Left kidney (tissue), 8 donors: ENCODE results near the gene TMEM150B. TPM values are rescaled to one million over a fixed set of nuclear protein-coding genes. Genes with fewer than 3 reads are reported as not detected.

ENCODE experiments used
- DNase-seq: peaks from one replicate; pipeline ENCODE4 v3.0.0-alpha.2; 2013
- long read RNA-seq, 8 donors: transcript quantifications; one replicate each; lab custom pipeline, GENCODE V29; 2026
- polyA plus RNA-seq: library from polyadenylated mRNA; unstranded; fragments of 120-200 nt; gene quantifications from one replicate; pipeline ENCODE4 v1.2.1, GENCODE V29; 2013; ENCODE audit not compliant: insufficient read length

Gene TMEM150B, protein sequence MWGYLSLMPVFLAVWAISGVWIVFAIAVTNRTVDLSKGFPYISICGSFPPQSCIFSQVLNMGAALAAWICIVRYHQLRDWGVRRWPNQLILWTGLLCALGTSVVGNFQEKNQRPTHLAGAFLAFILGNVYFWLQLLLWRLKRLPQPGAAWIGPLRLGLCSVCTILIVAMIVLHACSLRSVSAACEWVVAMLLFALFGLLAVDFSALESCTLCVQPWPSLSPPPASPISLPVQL
- 1.5 TPM for polyA plus RNA-seq
- long read RNA-seq, donor 1, result 0 reads
- long read RNA-seq, donor 2, partial matches to known transcripts, result 0 of 1 reads
- long read RNA-seq, donor 2, other reads (novel, unspliced or antisense), result 0 of 1 reads
- long read RNA-seq, donor 3, result 0 reads
- long read RNA-seq, donor 4, result 0 reads
- long read RNA-seq, donor 5, partial matches to known transcripts, result 2,755 of 4,371 reads
- long read RNA-seq, donor 5, other reads (novel, unspliced or antisense), result 1,616 of 4,371 reads
- long read RNA-seq, donor 6, result 0 reads
- long read RNA-seq, donor 7, result 0 reads
- long read RNA-seq, donor 8, result 0 reads

DNA sequence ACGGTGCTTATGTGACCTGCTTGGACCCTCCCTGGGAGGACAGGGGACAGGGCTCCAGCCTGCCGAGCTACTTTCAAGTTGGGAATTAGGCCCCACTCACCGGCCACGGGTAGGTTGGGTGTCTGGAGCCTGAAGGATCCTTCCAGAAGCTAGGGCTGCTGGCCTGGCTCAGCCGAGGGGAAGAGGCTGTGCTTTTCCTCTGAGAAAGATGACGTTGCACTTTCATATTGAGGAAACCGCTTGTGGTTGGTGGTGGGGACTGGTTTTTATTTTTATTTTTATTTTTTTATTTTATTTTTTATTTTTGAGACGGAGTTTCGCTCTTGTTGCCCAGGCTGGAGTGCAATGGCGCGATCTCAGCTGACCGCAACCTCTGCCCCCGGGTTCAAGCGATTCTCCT lies at the start of gene TMEM150B:
Gene TMEM150B, minus strand, starts transcription at position 170 of the 400 bp plus-strand sequence. CDS start 4,305 bp downstream, outside the sequence.
- no peak for DNase-seq

DNA sequence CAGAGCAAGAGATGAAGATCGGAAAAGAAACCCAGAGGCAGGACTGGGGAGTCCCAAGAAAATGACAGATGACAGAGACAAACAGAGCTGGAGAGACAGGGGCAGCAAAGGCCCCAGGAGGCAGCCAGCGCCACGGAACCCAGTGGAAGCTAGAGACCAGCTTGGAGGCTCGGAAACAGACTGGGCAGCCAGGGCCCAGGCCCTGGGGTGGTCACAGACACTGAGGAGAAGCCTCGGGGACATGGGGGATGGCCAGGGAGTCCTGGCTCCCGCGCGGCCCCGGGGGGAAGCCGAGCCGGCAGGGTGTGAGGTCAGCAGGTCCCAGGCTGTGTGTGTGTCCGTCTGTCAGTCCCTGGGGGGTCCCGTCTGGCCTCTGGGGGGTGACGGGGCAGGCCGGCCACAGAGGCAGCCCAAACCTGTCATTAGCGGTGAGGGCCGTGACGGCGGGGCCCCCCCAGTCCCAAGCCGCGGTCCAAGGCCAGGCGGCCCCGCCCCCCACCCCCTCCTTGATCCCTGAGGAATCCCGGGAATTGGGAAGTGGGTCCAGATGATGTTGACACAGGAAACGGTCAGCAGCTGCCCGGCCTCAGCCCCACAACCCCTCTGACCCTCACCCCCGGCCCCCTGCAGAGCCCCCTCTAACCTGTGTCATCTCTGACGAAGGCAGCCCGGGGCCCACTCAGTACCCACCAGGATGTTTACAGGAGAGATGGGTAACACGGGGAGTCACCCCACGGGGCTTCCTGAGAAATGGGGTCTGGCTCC lies 49.0 kb upstream of the TMEM150B start:
- DNase-seq, result no peak

DNA sequence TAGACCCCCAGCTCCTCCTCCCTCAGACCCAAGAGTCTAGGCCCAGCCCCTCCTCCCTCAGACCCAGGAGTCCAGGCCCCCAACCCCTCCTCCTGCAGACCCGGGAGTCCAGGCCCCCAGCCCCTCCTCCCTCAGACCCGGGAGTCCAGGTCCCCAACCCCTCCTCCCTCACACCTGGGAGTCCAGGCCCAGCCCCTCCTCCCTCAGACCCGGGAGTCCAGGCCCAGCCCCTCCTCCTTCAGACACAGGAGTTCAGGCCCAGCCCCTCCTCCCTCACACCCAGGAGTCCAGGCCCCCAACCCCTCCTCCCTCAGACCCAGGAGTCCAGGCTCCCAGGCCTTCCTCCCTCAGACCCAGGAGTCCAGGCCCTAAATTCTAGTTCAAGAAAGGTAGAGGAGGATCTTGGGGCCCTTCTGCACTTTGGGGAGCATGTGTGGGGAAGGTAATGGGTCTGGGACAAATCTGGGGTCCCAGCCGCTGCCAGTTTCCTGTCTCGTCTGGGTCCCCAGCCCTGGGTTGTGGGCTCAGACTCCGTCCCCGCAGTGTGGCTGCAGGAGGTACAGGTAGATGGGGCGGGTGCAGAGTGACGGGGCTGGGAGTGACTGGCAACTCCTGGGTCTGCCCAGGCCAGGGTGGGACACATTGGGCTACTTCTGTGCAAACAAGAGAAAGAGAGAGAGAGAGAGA lies 48.3 kb upstream of the TMEM150B start:
- no peak for DNase-seq

DNA sequence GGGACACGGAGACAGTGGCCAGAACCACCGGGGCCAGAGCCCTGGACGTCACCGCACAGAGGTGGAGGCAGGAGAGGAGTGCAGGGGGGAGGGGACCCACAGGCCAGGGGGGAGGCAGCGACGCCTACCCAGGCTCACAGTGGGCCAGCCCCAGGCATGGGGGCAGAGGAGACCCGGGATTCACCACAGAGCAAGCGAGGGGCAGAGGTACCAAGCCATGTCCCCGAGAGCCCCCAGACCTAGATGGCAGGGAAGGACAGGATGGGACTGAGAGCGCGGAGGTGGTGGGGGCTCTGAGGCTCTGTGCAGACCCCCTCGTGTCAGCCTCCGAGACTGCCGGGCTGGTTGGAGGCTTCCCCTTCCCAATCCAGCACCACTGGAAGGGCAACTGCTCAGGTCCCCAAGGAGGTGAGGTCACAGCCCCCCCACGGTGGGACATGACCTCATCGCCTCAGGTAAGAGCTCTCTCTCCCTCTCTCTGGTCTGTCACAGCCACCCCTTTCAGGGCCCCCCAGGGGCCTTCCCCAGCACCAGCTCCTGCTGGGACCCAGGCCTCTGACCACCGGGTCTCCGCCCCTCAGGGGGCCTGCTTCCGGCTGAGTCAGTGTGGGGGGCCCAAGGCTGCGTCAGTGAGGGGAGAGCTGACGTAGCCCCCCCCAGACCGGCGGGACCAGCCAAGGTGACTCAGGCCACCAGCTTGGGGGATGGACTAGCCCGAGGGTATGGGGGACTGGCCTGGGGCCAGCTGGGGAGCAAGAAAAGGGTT lies 47.4 kb upstream of the TMEM150B start:
- DNase-seq, result no peak

DNA sequence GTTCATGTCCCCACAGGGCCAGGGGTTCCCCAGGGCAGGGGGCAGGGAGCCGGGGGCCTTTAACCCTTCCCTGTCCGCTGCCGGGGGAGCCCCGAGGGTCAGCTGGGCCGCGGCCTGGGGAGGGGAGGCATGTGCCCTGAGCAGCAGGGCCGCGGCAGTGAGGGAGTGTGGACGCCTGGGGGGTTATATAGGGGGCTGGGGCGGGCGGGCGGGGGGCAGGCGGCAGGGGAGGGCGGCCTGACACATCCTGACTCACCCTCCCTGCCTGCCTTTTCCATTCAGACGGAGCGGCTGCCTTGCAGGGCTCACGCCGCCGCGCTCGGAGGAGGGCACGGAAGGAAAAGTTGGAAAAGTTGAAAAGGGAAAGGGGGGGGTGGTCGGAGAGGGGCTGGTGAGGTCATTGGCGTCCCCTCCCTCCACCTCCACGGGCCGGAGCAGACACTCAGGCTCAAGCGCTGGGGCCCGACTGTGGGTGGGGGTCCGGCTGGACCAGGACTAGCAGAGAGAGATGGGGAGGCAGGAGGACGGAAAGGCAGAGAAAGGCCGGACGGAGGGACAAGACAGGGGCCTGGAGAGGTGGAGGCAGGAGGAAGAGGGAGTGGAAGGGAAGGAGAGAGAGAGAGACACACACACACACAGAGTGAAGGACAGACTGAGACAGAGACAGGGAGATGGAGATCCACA lies 45.3 kb upstream of the TMEM150B start, which contains the start of gene IL11:
Gene IL11, minus strand, starts transcription at position 159 of the 684 bp plus-strand sequence. Its CDS starts 153 bp downstream, at position 6.
- no peak for DNase-seq

DNA sequence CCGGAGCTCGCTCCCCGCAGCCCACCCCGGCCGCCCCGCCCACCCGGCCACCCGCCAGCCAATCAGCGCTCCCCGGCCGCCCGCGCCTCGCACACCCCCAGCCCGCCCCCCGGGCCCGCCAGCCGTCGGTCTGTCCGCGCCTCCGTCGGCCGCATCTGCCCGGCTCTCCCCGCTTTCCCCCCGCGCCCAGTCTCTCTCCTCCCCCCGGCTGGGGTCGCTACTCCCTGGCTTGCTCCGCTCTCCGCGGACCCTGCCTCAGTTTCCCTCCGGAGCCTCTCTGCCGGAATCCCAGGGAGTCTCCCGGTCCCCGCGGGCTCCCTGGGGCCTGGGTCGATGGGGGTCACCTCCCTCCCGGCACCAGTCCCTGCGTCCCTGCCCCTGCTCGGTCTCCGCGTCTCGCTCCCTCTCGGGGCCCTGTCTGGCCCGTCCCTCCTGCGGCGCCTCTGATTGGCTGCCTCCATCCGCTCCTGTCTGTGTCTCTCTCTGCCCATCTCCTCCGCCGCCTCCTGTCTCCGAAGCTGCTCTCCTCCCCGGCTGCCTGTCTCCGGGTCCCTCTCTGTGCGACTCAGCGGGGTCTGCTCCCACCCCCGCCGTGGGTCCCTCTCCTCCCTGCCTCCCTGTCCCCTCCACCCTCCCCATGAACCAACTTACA lies 44.6 kb upstream of the TMEM150B start:
- DNase-seq, result no peak

DNA sequence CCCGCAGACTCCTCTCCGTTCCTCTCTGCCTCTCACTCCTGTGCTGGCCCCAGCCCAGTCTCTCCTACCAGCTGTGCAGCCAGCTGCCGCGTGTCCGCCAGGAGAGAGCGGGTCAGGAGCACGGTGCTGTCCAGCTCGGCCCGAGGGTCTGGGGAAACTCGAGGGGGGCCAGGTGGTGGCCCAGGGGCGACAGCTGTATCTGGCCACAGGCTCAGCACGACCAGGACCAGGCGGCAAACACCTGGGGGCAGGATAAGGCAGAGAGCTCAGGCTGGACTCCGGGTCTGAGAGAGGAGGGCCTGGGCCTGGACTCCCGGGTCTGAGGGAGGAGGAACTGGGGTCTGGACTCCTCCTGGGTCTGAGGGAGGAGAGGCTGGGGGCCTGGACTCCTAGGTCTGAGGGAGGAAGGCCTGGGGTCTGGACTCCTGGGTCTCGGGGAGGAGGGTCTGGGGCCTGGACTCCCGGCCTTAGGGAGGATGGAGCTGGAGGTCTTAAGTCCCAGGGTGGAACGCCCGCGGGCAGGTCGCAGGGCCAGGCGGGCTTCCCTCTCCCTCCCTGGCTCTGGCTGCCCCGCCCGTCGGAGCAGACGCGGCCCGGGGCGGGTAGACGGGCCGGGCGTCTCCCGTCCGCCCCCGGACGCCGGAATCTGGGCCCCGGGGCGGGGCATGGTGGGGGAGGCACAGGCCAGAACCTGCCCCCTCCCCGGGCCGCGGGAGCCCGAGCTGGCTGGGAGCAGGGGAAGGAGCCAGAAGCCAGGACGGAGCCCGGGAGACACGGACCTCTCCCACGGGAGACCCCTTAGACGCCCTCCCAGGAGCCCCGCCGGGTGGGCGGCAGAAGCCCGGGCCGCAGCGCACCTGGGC lies 43.8 kb upstream of the TMEM150B start:
- no peak for DNase-seq

DNA sequence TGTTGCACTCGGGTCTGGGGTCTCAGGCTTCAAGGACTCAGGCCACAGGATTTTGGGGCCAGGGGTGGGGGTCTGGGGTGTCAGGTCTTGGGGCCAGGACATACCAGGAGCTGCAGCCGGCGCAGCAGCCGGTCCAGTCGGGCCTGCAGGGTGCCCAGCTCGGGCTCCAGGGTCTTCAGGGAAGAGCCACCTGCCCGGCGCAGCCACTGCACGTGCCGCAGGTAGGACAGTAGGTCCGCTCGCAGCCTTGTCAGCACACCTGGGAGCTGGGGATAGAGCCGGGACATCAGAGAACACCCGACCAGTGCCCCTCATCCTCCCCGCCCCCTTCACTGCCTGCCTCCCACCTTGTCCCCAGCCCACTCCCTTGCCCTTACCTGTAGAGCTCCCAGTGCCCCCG lies 43.0 kb upstream of the TMEM150B start:
- no peak for DNase-seq

DNA sequence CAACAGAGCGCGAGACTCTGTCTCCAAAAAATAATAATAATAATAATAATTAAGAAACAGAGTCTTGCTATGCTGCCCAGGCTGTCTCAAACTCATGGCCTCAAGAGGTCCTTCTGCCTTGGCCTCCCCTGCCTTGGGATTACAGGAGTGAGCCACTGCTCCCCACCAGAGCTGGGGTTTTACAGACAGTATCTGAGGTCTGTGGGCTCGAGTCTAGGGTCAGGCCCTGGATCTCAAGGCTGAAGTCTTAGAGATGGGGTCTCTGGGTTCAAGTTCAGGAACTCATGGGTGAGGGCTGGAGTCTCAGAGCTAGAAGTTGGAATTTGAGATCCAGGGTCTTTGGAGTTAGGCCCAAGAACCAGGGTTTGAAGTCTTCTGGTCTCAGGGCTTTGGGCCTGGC lies 41.6 kb upstream of the TMEM150B start:
- DNase-seq, result no peak

DNA sequence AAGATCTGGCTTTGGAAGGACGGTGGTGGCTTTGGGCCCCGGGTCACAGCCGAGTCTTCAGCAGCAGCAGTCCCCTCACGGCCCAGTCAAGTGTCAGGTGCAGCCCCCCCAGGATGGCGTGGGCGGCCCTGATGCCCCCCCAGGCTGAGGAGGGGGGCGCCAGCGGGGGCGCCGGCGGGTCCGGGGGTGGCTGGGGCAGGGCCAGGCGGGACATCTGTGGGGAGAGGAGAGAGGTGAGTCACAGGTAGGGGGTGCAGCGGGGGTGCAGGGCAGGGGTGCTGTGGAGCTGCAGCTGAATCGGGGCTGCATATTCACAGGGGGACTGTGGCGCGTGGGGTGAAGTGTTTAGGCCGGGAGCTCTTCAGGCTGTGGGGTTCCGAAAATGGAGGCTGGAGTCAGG lies 40.8 kb upstream of the TMEM150B start:
- no peak for DNase-seq

DNA sequence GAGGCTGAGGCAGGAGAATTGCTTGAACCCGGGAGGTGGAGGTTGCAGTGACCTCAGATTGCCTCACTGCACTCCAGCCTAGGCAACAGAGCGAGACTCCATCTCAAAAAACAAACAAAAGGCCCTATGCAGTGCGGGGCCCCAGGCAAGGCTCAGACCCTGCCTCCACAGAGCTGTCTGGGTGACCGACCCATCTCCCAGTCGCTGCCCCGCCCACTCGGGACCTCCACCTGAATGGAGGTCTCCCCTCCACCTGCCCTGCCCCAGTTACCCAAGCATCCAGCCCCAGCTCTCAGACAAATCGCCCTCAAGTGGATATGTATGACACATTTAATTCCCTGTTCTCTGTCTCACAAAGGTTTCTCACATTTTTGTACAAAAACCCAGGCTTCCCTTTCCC lies 40.1 kb upstream of the TMEM150B start:
- DNase-seq, result no peak

DNA sequence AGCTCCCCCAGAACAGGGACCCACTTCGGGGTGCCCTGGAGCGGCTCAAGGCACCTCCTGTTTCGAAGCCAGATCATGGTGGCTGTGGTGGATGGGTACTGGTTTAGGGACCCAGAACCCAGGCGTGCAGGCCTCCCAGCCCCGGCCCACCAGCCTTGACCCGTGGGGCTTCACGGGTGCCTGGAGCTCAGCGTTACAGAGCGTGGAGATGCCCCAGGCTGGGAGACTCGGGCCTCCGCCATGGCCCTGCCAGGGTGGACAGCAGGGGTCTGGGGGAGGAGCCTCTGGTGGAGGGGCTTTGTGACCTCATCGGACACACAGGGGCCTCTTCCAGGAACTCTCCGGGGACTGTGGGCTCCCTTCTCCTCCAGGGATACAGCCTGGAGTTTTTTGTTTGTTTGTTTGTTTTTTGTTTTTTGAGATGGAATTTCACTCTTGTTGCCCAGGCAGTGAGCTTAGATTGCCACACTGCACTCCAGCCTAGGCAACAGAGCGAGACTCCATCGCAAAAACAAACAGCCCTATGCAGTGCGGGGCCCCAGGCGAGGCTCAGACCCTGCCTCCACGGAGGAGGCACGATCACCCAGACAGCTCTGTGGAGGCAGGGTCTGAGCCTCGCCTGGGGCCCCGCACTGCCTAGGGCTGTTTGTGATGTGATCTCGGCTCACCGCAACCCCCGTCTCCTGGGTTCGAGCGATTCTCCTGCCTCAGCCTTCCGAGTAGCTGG lies 38.0 kb upstream of the TMEM150B start, which contains the start of gene GARIN5B:
Gene GARIN5B, minus strand, starts transcription at position 271 of the 727 bp plus-strand sequence. Its CDS starts 194 bp downstream, at position 77.
- no peak for DNase-seq

DNA sequence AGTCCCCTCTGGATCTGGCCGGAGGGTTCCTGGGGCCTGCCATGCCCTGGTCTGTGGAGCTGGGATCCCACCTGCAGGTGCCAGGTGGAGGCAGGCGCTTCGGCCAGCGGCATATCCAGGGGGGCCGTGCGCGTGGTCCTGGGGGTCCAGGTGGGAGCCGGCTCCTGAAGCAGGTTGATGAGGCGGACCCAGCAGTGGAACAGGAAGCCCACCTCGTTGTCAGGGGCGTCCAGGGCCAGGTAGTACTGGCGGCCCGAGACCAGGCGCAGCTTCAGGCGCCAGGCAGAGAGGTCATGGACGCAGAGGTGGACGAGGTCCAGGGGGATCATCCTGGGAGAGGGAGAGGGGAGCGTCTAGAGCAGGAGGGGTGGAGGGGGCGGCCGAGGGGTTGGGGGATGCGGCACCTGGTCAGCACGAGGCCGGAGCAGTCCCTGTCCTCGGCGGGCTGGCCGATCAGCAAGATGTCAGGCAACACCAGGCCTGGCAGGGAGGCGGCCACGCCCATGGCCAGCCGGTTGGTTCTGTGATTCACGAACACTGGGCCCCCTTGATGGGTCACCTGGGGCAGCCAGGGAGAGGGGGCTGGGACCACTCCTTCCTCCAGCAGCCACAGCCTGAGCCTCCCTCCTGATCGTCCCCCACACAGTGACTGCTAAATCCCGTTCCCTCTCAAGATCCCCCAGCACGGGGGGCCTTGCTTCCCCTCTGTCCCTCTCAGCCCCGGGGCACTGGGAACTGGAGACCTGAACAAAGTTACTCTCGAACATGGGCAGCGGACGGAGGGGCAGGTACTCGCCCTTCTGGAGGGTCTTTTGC lies 37.2 kb upstream of the TMEM150B start:
- no peak for DNase-seq

DNA sequence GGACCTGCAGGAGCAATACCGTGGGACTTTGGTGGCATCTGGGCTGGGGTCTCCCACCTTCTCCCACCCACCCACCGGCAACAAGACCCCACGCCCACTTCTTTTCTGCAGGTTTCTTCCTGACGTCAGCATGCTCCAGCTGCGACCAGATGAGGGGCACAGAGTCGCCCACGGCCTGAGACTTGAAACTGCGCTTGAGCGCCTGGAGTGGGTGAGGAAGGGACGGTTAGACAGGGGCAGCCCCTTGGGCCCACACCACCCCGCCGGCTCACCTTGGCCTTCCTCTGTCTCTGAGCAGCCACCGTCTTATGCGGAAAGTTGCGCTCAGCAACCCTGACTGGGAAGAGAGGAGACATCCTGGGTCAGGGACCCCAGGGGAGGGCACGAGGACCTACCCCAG lies 35.8 kb upstream of the TMEM150B start:
- DNase-seq, result no peak

DNA sequence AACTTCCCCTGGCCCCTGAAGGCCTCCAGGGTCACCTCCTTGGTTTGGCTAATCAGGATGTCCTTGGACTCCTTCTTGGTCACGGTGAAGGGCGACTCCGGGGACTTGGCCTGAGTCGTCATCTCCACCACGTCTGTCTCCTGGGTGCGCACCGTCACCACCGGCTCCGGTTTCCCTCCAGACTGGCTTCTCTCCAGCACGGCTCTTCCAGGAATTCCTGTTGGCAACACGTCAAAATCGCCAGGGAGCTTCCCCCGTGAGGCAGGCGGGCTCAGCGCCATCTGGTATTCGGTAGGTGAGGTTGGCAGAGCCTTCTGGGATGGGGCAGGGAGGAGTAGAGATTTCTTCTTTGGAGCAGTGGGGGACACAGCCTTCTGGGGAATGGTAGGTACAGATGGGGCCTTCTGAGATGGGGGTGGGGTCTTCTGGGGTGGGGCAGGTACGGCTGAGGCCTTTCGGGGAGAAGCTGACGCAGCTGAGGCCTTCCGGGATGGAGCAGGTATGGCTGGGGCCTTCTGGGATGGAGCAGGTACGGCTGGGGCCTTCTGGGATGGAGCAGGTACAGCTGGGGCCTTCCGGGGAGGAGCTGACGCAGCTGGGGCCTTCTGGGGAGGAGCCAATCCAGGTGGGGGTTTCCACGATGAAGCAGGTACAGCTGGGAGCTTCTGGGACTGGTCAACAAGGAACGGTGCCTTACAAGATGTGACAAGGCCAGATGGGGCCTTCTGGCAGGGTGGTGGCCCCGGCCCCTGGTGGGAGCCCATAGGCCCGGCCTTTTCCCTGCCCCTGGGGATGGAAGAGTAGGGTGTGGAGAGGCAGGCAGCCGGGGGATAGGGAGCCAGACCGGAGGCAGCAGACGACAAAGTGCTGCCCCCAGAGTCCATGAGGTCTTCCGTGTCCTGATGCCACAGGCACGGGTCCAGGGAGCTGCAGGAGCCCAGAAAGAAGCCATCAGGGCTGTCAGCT lies 34.1 kb upstream of the TMEM150B start:
- no peak for DNase-seq

DNA sequence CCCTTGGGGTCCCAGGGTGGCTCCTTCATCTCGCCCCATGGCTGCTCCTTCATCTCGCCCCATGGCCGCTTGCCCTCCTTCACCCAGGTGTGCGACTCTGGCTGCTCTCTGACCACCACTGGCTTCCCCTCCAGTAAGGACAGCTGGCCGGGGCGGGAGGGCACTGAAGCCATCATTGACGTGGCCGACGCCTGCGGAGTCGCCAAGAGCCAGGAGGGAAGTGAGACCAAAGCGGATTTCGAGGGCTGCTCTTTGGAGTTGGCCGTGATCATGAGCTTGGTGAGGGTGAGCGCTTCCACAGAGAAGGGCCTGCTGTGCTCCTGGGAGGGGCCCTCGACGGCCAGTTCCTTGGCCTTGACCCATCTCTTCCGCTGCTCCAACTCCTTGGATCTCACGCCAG lies 33.4 kb upstream of the TMEM150B start:
- DNase-seq, result no peak
